Measurements from ENCODE around the gene WIPF3.

- TF ChIP-seq CTCF (IDR thresholded peaks at IDR 0.05; ENCODE audit: insufficient read depth, low read length) (no peak), POLR2AphosphoS5 (IDR thresholded peaks at IDR 0.05; ENCODE audit: low read depth) (no peak)
These were observed 45.2 kb downstream of the WIPF3 start for GRCh38 chr7:29851487-29851886.

All from HL-60 (cell line).